Sigmoid colon (tissue), 4 donors: Measurements from ENCODE around the gene MPDZ.

Experiments
- POLR2A ChIP-seq, 2 donors: fragments of 450-650 bp; IDR thresholded peaks; one replicate each; pipeline ENCODE4 v1.6.1; 2016; ENCODE audit warnings: antibody characterized with exemption in 2 of 2, mild to moderate bottlenecking in 2 of 2, moderate library complexity in 2 of 2
- POLR2AphosphoS5 ChIP-seq, 4 donors: sonication (generic); formaldehyde crosslinking; IDR thresholded peaks; one replicate each; pipeline ENCODE4 v1.6.1; 2017; ENCODE audit warnings: antibody characterized with exemption in 4 of 4
- TF ChIP-seq, protein P1 (sequence below), 4 experiments: fragments of 450-650 bp in 3 of 4; fragments of 200-600 bp in 1 of 4; IDR thresholded peaks; one replicate each; pipeline ENCODE4 v1.5.1; 2016 to 2019; ENCODE audit warnings: antibody characterized with exemption in 4 of 4, mild to moderate bottlenecking in 3 of 4, moderate library complexity in 2 of 4

DNA sequence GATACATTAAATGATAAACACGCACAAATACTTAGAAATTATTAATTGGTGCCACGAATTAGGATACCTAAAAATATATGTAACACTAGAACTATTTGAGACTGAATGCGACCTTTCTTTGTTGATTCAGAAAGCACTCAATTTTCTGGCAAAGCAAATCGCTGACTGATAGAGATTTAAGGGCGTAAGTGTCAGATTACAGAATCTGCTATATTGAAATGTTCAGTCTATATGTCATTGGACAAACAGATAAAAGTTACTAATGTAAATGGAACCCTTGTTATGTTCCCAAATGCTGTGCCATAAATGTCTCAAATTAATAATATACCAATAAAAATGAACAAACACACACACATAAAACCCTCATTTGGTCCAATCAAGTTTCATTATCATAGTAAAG lies 137.9 kb downstream of the MPDZ start:
- TF ChIP-seq, protein P1, sequence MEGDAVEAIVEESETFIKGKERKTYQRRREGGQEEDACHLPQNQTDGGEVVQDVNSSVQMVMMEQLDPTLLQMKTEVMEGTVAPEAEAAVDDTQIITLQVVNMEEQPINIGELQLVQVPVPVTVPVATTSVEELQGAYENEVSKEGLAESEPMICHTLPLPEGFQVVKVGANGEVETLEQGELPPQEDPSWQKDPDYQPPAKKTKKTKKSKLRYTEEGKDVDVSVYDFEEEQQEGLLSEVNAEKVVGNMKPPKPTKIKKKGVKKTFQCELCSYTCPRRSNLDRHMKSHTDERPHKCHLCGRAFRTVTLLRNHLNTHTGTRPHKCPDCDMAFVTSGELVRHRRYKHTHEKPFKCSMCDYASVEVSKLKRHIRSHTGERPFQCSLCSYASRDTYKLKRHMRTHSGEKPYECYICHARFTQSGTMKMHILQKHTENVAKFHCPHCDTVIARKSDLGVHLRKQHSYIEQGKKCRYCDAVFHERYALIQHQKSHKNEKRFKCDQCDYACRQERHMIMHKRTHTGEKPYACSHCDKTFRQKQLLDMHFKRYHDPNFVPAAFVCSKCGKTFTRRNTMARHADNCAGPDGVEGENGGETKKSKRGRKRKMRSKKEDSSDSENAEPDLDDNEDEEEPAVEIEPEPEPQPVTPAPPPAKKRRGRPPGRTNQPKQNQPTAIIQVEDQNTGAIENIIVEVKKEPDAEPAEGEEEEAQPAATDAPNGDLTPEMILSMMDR (IDR thresholded peaks at IDR 0.05), result no peak
- TF ChIP-seq POLR2A (IDR thresholded peaks at IDR 0.05), result no peak
- no peak for TF ChIP-seq POLR2AphosphoS5 (IDR thresholded peaks at IDR 0.05)
